Esophagus squamous epithelium (tissue), 5 donors: ENCODE measurements around the gene ECSCR. TPM values are rescaled to one million over a fixed set of nuclear protein-coding genes. Genes with fewer than 3 reads are reported as not detected.

Experiments
- DNase-seq: peaks from one replicate; lab custom pipeline; 2025; lab: John Stamatoyannopoulos, UW
- H3K27ac ChIP-seq, 4 donors: fragments of 200-600 bp; sonication (generic); one replicate each; pipeline ENCODE4 v1.5.1; 2016 to 2019; ENCODE audit warnings: mild to moderate bottlenecking in 1 of 4
- H3K27me3 ChIP-seq, 4 donors: fragments of 200-600 bp; sonication (generic); 1 replicate in 3 of 4; 2 replicates in 1 of 4; pipeline versions ENCODE4 v1.5.1 to v1.6.0; 2017 to 2021; ENCODE audit warnings: antibody characterized with exemption in 1 of 4
- H3K36me3 ChIP-seq, 3 donors: fragments of 200-600 bp; sonication (generic); one replicate each; pipeline ENCODE4 v1.5.1; 2016 to 2019
- H3K4me1 ChIP-seq, 3 donors: fragments of 200-600 bp; sonication (generic); one replicate each; pipeline ENCODE4 v1.5.1; 2017 to 2019
- H3K4me3 ChIP-seq, 4 donors: fragments of 200-600 bp; sonication (generic); 1 replicate in 3 of 4; 2 replicates in 1 of 4; pipeline ENCODE4 v1.5.1; 2016 to 2019; ENCODE audit warnings: mild to moderate bottlenecking in 2 of 4, moderate library complexity in 1 of 4
- H3K9me3 ChIP-seq, 3 donors: fragments of 200-600 bp; sonication (generic); one replicate each; pipeline ENCODE4 v1.5.1; 2016 to 2019
- POLR2A ChIP-seq, 4 donors: fragments of 450-650 bp; IDR thresholded peaks; one replicate each; pipeline ENCODE4 v1.6.1; 2017; ENCODE audit warnings: antibody characterized with exemption in 4 of 4, mild to moderate bottlenecking in 4 of 4, moderate library complexity in 3 of 4
- WGBS, 2 donors: methylation state at CpG; one replicate each; pipeline ENCODE4 v1.1.5; 2018; 5-methylcytosine and 5-hydroxymethylcytosine counted together
- intact Hi-C: fragments of 100-400 bp; cut with DNase I; formaldehyde crosslinking; loops from one replicate; pipeline ENCODE4 v1.15.0; 2022
- small RNA-seq, 4 donors: library from RNA; depleted of rRNA; stranded (forward); fragments of <200 nt; gene quantifications; one replicate each; pipeline ENCODE3, GENCODE V24; 2016
- total RNA-seq, 4 donors: library from RNA; depleted of rRNA; stranded (reverse); fragments of >200 nt; gene quantifications; one replicate each; pipeline ENCODE4 v1.1.0, GENCODE V29; 2016
- TF ChIP-seq, protein P1 (sequence below), 6 experiments: fragments of 450-650 bp in 4 of 6; fragments of 200-600 bp in 2 of 6; sonication (generic) in 2 of 6; IDR thresholded peaks; one replicate each; pipeline ENCODE4 v1.5.1; 2016 to 2019; ENCODE audit warnings: antibody characterized with exemption in 6 of 6, mild to moderate bottlenecking in 4 of 6, moderate library complexity in 4 of 6
- donor health status: DM: yes; HTN: yes; CAD: no.

ECSCR gene
- total RNA-seq, 4 donors from 2014 or later, result 1.7 to 19.5 (median 6.9) TPM

DNA sequence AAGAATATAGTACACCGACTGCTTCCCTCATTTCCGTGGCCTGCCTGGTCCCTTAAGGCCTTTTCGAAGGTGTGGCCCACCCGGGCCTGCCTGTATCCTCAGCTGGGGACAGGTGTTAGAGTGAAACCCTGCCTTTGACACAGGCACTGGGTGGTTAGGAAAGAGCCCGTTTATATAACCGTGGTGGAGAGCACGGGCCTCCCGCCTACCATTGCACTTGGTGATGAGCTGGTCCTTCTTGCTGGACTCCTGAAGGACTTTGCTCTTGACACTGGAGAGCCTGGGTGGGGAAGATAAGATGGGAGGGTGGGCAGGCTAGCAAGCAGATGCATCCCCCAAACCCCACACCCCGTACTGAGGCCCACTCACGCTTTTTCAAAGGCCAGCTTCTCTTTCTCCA is 61.0 kb downstream of the ECSCR start:
- Histone ChIP-seq H3K4me3 (no peak overlapping the region), H3K27ac (no peak overlapping the region), H3K36me3 (no peaks in the 10 kb centered on the region), H3K27me3 (no peaks in the 10 kb centered on the region), H3K9me3 (no peaks in the 10 kb centered on the region), H3K4me1 (peaks cover 8 to 28% (median 12%) of the 10 kb centered on the region in 3 donors)
- WGBS, 2 donors, result 82 to 91% methylated on average over 6 to 9 of the region's 10 CpGs
- DNase-seq, result no peak
- intact Hi-C loops, result no loop called here
- TF ChIP-seq, protein P1, sequence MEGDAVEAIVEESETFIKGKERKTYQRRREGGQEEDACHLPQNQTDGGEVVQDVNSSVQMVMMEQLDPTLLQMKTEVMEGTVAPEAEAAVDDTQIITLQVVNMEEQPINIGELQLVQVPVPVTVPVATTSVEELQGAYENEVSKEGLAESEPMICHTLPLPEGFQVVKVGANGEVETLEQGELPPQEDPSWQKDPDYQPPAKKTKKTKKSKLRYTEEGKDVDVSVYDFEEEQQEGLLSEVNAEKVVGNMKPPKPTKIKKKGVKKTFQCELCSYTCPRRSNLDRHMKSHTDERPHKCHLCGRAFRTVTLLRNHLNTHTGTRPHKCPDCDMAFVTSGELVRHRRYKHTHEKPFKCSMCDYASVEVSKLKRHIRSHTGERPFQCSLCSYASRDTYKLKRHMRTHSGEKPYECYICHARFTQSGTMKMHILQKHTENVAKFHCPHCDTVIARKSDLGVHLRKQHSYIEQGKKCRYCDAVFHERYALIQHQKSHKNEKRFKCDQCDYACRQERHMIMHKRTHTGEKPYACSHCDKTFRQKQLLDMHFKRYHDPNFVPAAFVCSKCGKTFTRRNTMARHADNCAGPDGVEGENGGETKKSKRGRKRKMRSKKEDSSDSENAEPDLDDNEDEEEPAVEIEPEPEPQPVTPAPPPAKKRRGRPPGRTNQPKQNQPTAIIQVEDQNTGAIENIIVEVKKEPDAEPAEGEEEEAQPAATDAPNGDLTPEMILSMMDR (IDR thresholded peaks at IDR 0.05), result no peak
- no peak for TF ChIP-seq POLR2A (IDR thresholded peaks at IDR 0.05)

DNA sequence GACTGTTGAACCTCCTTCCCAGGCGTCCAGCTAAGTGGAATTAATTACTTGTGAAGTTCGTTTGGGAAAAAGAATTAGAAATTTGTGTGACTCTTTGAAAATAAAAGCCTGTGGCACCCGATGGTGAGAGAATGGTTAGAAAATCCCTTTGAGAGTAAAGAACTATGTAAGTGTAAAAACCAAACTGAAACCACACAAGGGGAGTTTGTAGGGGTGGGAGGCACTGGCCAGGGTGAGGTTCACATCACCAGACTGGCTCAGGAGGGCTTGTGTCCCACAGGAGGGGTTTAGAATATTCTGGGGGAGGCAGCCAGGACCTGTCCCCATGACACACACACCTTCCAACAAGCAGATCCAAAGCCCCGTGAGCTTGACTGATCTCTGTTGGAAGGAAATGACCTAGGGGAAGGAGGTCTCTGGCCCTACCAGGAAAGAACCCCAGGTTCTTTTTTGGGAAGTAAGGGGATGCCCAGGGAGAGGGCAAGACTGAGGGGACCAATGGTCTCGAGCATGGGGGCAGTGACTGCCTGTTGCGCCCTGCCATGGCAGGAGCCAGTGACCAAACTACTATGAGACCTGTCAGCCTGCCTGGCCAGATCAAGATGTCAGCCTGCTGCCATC is 62.9 kb downstream of the ECSCR start:
- Histone ChIP-seq H3K4me1 (peaks cover 15 to 39% (median 21%) of the 10 kb centered on the region in 3 donors), H3K36me3 (no peaks in the 10 kb centered on the region), H3K27ac (no peak overlapping the region), H3K4me3 (no peak overlapping the region), H3K27me3 (peaks cover 0 to 10% (median 0%) of the 10 kb centered on the region in 4 donors), H3K9me3 (no peaks in the 10 kb centered on the region)
- 50 to 70% methylated on average over 4 to 6 of the region's 6 CpGs for WGBS, 2 donors
- TF ChIP-seq, protein P1 (IDR thresholded peaks at IDR 0.05), result no peak
- TF ChIP-seq POLR2A (IDR thresholded peaks at IDR 0.05), result no peak
- DNase-seq, result no peak
- intact Hi-C loops, result no loop called here

Small RNAs within 50 kb of the gene (small RNA-seq; reads per million reads assigned to genes)
- gene RNU5B-4P, result 0 reads per million in 4 donors

Other genes starting within 250 kb of the ECSCR start
- gene MATR3, start 169.0 kb downstream of the ECSCR start, total RNA-seq, result 100 to 1,000 TPM; 103 to 185 (median 147) TPM
- 10 to 100 TPM; 33.7 to 69.0 (median 57.6) TPM for gene PAIP2, start 120.9 kb downstream of the ECSCR start, total RNA-seq
- 1 to 10 TPM in 1 of 4 donors, not detected in 3; 6.4 TPM for gene SLC23A1, start 79.4 kb downstream of the ECSCR start, total RNA-seq
- gene MZB1, start 72.8 kb downstream of the ECSCR start, total RNA-seq, result 10 to 100 TPM in 1 of 4 donors, 1 to 10 TPM in 1, under 1 TPM in 2; 0.49 to 11.0 (median 2.0) TPM
- 1 to 10 TPM in 3 of 4 donors, under 1 TPM in 1; 0.95 to 1.8 (median 1.0) TPM for gene PROB1, start 67.6 kb downstream of the ECSCR start, total RNA-seq
- 1 to 10 TPM; 1.5 to 5.9 (median 5.5) TPM for gene SPATA24, start 58.7 kb downstream of the ECSCR start, total RNA-seq
- 1 to 10 TPM in 3 of 4 donors, under 1 TPM in 1; 0.53 to 6.9 (median 3.9) TPM for gene DNAJC18, start 23.2 kb downstream of the ECSCR start, total RNA-seq
- gene SMIM33, start 8.3 kb upstream of the ECSCR start, total RNA-seq, result not detected
- gene STING1, start 20.0 kb upstream of the ECSCR start, total RNA-seq, result 10 to 100 TPM; 33.0 to 49.6 (median 38.6) TPM
- gene UBE2D2, start 98.6 kb upstream of the ECSCR start, total RNA-seq, result 10 to 100 TPM; 63.7 to 85.4 (median 81.1) TPM
- 10 to 100 TPM; 13.9 to 40.4 (median 22.9) TPM for gene CXXC5, start 185.6 kb upstream of the ECSCR start, total RNA-seq